Measurements from ENCODE around the gene FXYD6.

DNA sequence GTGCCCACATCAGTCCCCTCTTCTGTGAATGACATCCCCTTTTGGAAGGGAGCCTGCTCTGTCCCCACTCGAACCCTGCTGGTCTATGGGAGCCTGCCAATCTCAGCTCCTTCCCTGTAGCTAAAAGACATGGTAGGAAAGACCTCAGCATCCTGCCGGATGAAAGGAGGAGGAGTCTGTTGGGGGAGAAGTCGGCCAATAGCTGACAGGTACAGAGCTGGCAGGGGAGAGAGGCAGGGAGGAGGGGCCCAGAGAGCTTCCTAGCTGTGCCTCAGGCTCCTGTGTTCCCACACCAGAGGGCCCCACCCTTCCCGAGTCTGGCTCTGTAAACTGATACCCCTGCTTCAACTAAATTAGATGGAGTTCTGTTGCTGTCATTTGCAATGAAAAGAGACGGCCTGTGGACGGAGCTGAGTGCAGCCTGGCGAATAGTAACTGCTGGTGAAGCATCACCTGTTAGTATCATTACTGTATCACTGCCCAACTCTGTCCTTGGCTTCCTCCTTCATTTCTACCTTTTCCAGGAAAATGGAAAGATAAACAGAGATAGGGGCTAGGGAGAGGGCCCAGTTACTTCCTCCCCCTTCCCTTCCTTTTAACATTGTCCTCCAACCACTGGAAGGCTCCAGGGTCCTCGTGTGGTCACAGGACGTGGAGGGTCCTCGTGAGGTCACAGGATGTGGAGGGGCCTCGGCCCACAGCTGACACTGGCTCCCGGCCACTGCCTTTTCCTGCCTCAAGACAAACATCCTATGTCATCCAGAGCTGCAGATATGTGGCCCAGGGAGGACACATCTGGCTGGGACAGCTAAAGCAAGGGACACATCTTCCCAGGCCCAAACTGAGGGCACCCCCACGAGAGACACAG, 15.1 kb downstream of the FXYD6 start:
- TF ChIP-seq POLR2AphosphoS5 (IDR thresholded peaks at IDR 0.05; ENCODE audit: low read depth, low read length), result no peak
- TF ChIP-seq, protein P1, sequence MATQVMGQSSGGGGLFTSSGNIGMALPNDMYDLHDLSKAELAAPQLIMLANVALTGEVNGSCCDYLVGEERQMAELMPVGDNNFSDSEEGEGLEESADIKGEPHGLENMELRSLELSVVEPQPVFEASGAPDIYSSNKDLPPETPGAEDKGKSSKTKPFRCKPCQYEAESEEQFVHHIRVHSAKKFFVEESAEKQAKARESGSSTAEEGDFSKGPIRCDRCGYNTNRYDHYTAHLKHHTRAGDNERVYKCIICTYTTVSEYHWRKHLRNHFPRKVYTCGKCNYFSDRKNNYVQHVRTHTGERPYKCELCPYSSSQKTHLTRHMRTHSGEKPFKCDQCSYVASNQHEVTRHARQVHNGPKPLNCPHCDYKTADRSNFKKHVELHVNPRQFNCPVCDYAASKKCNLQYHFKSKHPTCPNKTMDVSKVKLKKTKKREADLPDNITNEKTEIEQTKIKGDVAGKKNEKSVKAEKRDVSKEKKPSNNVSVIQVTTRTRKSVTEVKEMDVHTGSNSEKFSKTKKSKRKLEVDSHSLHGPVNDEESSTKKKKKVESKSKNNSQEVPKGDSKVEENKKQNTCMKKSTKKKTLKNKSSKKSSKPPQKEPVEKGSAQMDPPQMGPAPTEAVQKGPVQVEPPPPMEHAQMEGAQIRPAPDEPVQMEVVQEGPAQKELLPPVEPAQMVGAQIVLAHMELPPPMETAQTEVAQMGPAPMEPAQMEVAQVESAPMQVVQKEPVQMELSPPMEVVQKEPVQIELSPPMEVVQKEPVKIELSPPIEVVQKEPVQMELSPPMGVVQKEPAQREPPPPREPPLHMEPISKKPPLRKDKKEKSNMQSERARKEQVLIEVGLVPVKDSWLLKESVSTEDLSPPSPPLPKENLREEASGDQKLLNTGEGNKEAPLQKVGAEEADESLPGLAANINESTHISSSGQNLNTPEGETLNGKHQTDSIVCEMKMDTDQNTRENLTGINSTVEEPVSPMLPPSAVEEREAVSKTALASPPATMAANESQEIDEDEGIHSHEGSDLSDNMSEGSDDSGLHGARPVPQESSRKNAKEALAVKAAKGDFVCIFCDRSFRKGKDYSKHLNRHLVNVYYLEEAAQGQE (IDR thresholded peaks at IDR 0.05; ENCODE audit: insufficient read depth in 1 of 2, low read depth in 2 of 2, low read length in 2 of 2), result peak in 1 of 2 experiments; percentile 42; a peak in 1 of 4 replicates
- no peak for TF ChIP-seq TAF1 (IDR thresholded peaks at IDR 0.05; ENCODE audit: borderline replicate concordance, insufficient read depth, low read length)
- TF ChIP-seq SIN3A (IDR thresholded peaks at IDR 0.05; ENCODE audit: borderline replicate concordance, insufficient read depth, low read length), result peak; percentile 64; the same call in 1 of the 2 replicates
- no peak for TF ChIP-seq FOXP2 (optimal IDR thresholded peaks at IDR 0.05; ENCODE audit: borderline replicate concordance, extremely low read depth, extremely low read length, insufficient read depth)
